Osteoblast (primary cell): ENCODE results near the gene ELAVL2. TPM values are rescaled to one million over a fixed set of nuclear protein-coding genes. Genes with fewer than 3 reads are reported as not detected.

ENCODE experiments used
- DNase-seq: peaks from one replicate; pipeline ENCODE4 v3.0.0; 2011; ENCODE audit warnings: low spot score, mixed read lengths; ENCODE audit not compliant: insufficient read length; ENCODE audit errors: missing footprints
- H2AFZ ChIP-seq: 2 replicates; pipeline ENCODE4 v1.6.0; 2011; ENCODE audit warnings: mild to moderate bottlenecking, low read length
- H3K27ac ChIP-seq: 2 replicates; pipeline ENCODE4 v1.5.1; 2011; ENCODE audit warnings: mild to moderate bottlenecking, low read depth, low read length, moderate library complexity
- H3K27me3 ChIP-seq: 2 replicates; pipeline ENCODE4 v1.6.0; 2012; ENCODE audit warnings: mild to moderate bottlenecking, control low read depth, inconsistent platforms, low read length, moderate library complexity; ENCODE audit not compliant: insufficient read depth
- H3K36me3 ChIP-seq: 2 replicates; pipeline ENCODE4 v1.5.1; 2011; ENCODE audit warnings: mild to moderate bottlenecking, low read length, control low read depth, moderate library complexity; ENCODE audit not compliant: insufficient read depth
- H3K4me1 ChIP-seq: 2 replicates; pipeline ENCODE4 v1.5.1; 2011; ENCODE audit warnings: mild to moderate bottlenecking, low read length, control low read depth, moderate library complexity; ENCODE audit not compliant: insufficient read depth
- H3K4me2 ChIP-seq: 2 replicates; pipeline ENCODE4 v1.6.0; 2011; ENCODE audit warnings: mild to moderate bottlenecking, low read length; ENCODE audit not compliant: insufficient read depth
- H3K4me3 ChIP-seq: fragments of 200-600 bp; sonication (generic); 3 replicates; pipeline ENCODE4 v1.5.1; 2012; ENCODE audit warnings: mild to moderate bottlenecking, low read length, inconsistent platforms; ENCODE audit not compliant: insufficient read depth
- H3K79me2 ChIP-seq: 2 replicates; pipeline ENCODE4 v1.6.0; 2012; ENCODE audit warnings: mild to moderate bottlenecking, low read length, control low read depth, inconsistent platforms; ENCODE audit not compliant: insufficient read depth
- H3K9me3 ChIP-seq: 2 replicates; pipeline ENCODE4 v1.5.1; 2011; ENCODE audit warnings: low read depth, low read length, control low read depth
- H4K20me1 ChIP-seq: 2 replicates; pipeline ENCODE4 v1.6.0; 2012; ENCODE audit warnings: mild to moderate bottlenecking, low read length, control low read depth; ENCODE audit not compliant: insufficient read depth
- CTCF ChIP-seq: IDR thresholded peaks from 2 replicates; pipeline ENCODE4 v1.5.1; 2011; ENCODE audit warnings: mild to moderate bottlenecking, low read depth, low read length, moderate library complexity; ENCODE audit errors: extremely low read depth
- total RNA-seq: library from RNA; depleted of rRNA; stranded (reverse); fragments of >200 nt; gene quantifications from 2 replicates; pipeline ENCODE4 v1.2.3, GENCODE V29; 2012

Gene ELAVL2
- total RNA-seq, 1 donor, result 0.36 TPM

GRCh38 chr9:23740531-23740930 lies 85.5 kb downstream of the ELAVL2 start:
- no peak overlapping the region for H3K27ac ChIP-seq
- no peaks in the 10 kb centered on the region for H3K27me3 ChIP-seq
- H3K4me3 ChIP-seq, result no peak overlapping the region
- H2AFZ ChIP-seq, result no peak overlapping the region
- TF ChIP-seq CTCF, result no peak
- DNase-seq, result no peak
- H3K36me3 ChIP-seq, result no peaks in the 10 kb centered on the region
- H3K79me2 ChIP-seq, result no peaks in the 10 kb centered on the region
- H3K4me1 ChIP-seq, result no peaks in the 10 kb centered on the region
- H3K9me3 ChIP-seq, result peaks cover 2% of the 10 kb centered on the region
- H3K4me2 ChIP-seq, result no peak overlapping the region
- no peaks in the 10 kb centered on the region for H4K20me1 ChIP-seq

- no peak overlapping the region for H3K4me2 ChIP-seq
- TF ChIP-seq CTCF, result no peak
- no peak overlapping the region for H3K4me3 ChIP-seq
- H3K27ac ChIP-seq, result no peak overlapping the region
- H3K9me3 ChIP-seq, result peaks cover 2% of the 10 kb centered on the region
- H3K79me2 ChIP-seq, result no peaks in the 10 kb centered on the region
- H4K20me1 ChIP-seq, result no peaks in the 10 kb centered on the region
- no peaks in the 10 kb centered on the region for H3K36me3 ChIP-seq
- no peaks in the 10 kb centered on the region for H3K27me3 ChIP-seq
- H2AFZ ChIP-seq, result no peak overlapping the region
- DNase-seq, result no peak
- H3K4me1 ChIP-seq, result no peaks in the 10 kb centered on the region
These were observed 86.3 kb downstream of the ELAVL2 start for GRCh38 chr9:23739753-23740152.

- Histone ChIP-seq H3K4me2 (no peak overlapping the region), H3K9me3 (no peaks in the 10 kb centered on the region), H3K27ac (no peak overlapping the region), H3K27me3 (no peaks in the 10 kb centered on the region), H2AFZ (no peak overlapping the region), H3K79me2 (no peaks in the 10 kb centered on the region), H3K36me3 (no peaks in the 10 kb centered on the region), H3K4me3 (no peak overlapping the region), H4K20me1 (no peaks in the 10 kb centered on the region), H3K4me1 (no peaks in the 10 kb centered on the region)
- no peak for DNase-seq
- no peak for TF ChIP-seq CTCF
These were observed 89.7 kb downstream of the ELAVL2 start for GRCh38 chr9:23736293-23736692.

GRCh38 chr9:23733495-23734078 lies 92.5 kb downstream of the ELAVL2 start:
- Histone ChIP-seq H3K79me2 (no peaks in the 10 kb centered on the region), H3K4me3 (no peak overlapping the region), H3K4me1 (no peaks in the 10 kb centered on the region), H3K27ac (no peak overlapping the region), H4K20me1 (no peaks in the 10 kb centered on the region), H3K27me3 (no peaks in the 10 kb centered on the region), H3K9me3 (no peaks in the 10 kb centered on the region), H2AFZ (no peak overlapping the region), H3K4me2 (no peak overlapping the region), H3K36me3 (no peaks in the 10 kb centered on the region)
- DNase-seq, result no peak
- no peak for TF ChIP-seq CTCF
